IMR-90 (cell line): Measurements from ENCODE around the gene STMN3. TPM values are rescaled to one million over a fixed set of nuclear protein-coding genes. Genes with fewer than 3 reads are reported as not detected.

ENCODE experiments used
- ATAC-seq: fragments of 200-7000 bp; cut with Tn5 transposase; 2 replicates; pipeline ENCODE4 v1.9.1; 2020; ENCODE audit warnings: low read depth, mild to moderate bottlenecking, moderate library complexity
- BruUV-seq: library from RNA; stranded (reverse); fragments of 400-500 nt; replicated peaks from 2 replicates; lab custom pipeline; 2021; lab: Mats Ljungman, UMichigan
- CTCF ChIA-PET: fragments of 300-600 bp; formaldehyde crosslinking; extraction: SDS; loops from one replicate; lab custom pipeline; 2021; ENCODE audit warnings: antibody characterized with exemption; lab: Yijun Ruan, JAX
- POLR2A ChIA-PET: fragments of 300-600 bp; sonication (Branson Sonifier 250); formaldehyde crosslinking; loops from one replicate; lab custom pipeline; 2022; ENCODE audit warnings: antibody characterized with exemption; ENCODE audit not compliant: unreplicated experiment; lab: Charles Lee
- DNase-seq: peaks from one replicate; pipeline ENCODE4 v3.0.0; 2013
- H2AFZ ChIP-seq: replicated peaks from 2 replicates; pipeline ENCODE3; 2013; ENCODE audit warnings: low read length, mild to moderate bottlenecking; ENCODE audit not compliant: poor library complexity
- H2AK5ac ChIP-seq: 2 replicates; pipeline ENCODE4 v1.6.1; 2013; ENCODE audit warnings: low read depth, low read length, inconsistent platforms
- H2AK9ac ChIP-seq: replicated peaks from 2 replicates; pipeline ENCODE3; 2013; ENCODE audit warnings: mild to moderate bottlenecking, low read depth, low read length, moderate library complexity; ENCODE audit not compliant: poor library complexity
- H2BK120ac ChIP-seq: 2 replicates; pipeline ENCODE4 v1.6.1; 2013; ENCODE audit warnings: low read depth, low read length, inconsistent platforms
- H2BK15ac ChIP-seq: 3 replicates; pipeline ENCODE4 v1.6.1; 2013; ENCODE audit warnings: low read depth, low read length, inconsistent platforms
- H2BK20ac ChIP-seq: 2 replicates; pipeline ENCODE4 v1.6.1; 2013; ENCODE audit warnings: low read depth, mild to moderate bottlenecking, inconsistent platforms, low read length, moderate library complexity
- H2BK5ac ChIP-seq: 2 replicates; pipeline ENCODE4 v1.6.1; 2013; ENCODE audit warnings: mild to moderate bottlenecking, low read depth, low read length, inconsistent platforms; ENCODE audit not compliant: poor library complexity, severe bottlenecking
- H3K14ac ChIP-seq: replicated peaks from 2 replicates; pipeline ENCODE4 v1.6.1; 2013; ENCODE audit warnings: low read depth, low read length, inconsistent platforms
- H3K18ac ChIP-seq: 2 replicates; pipeline ENCODE4 v1.6.1; 2013; ENCODE audit warnings: low read depth, low read length, control low read depth
- H3K23ac ChIP-seq: 2 replicates; pipeline ENCODE4 v1.6.1; 2013; ENCODE audit warnings: low read depth, low read length, inconsistent platforms
- H3K27ac ChIP-seq: 2 replicates; pipeline ENCODE4 v1.5.1; 2013; ENCODE audit warnings: mild to moderate bottlenecking, control low read depth, low read length; ENCODE audit not compliant: insufficient read depth
- H3K27me3 ChIP-seq: 2 replicates; pipeline ENCODE4 v1.6.1; 2013; ENCODE audit warnings: low read length; ENCODE audit not compliant: control insufficient read depth, insufficient read depth
- H3K36me3 ChIP-seq: 2 replicates; pipeline ENCODE4 v1.6.1; 2013; ENCODE audit warnings: low read length, mixed read lengths; ENCODE audit not compliant: control insufficient read depth, insufficient read depth
- H3K4ac ChIP-seq: 2 replicates; pipeline ENCODE4 v1.6.1; 2013; ENCODE audit warnings: low read depth, low read length, inconsistent platforms
- H3K4me1 ChIP-seq: 2 replicates; pipeline ENCODE4 v1.6.1; 2013; ENCODE audit warnings: low read length, mixed read lengths; ENCODE audit not compliant: control insufficient read depth, insufficient read depth
- H3K4me2 ChIP-seq: 2 replicates; pipeline ENCODE4 v1.6.1; 2013; ENCODE audit warnings: low read depth, mild to moderate bottlenecking, control low read depth, low read length, moderate library complexity
- H3K4me3 ChIP-seq: 2 replicates; pipeline ENCODE4 v1.5.1; 2013; ENCODE audit warnings: low read depth, mild to moderate bottlenecking, control low read depth, low read length, moderate library complexity; ENCODE audit not compliant: insufficient read depth
- H3K56ac ChIP-seq: 2 replicates; pipeline ENCODE4 v1.6.1; 2013; ENCODE audit warnings: low read length, inconsistent platforms; ENCODE audit not compliant: insufficient read depth; ENCODE audit errors: extremely low read depth
- H3K79me1 ChIP-seq, 2 experiments: 2 replicates each; pipeline ENCODE4 v1.6.1; 2013; ENCODE audit warnings: low read length in 2 of 2, inconsistent platforms in 1 of 2, low read depth in 1 of 2
- H3K9ac ChIP-seq: 2 replicates; pipeline ENCODE4 v1.6.1; 2013; ENCODE audit warnings: low read depth, low read length, control low read depth
- H3K9me1 ChIP-seq: 2 replicates; pipeline ENCODE4 v1.6.1; 2013; ENCODE audit warnings: low read length, inconsistent platforms; ENCODE audit not compliant: insufficient read depth
- H3K9me3 ChIP-seq: 2 replicates; pipeline ENCODE4 v1.6.1; 2013; ENCODE audit warnings: low read length; ENCODE audit not compliant: control insufficient read depth, insufficient read depth
- H4K20me1 ChIP-seq: 2 replicates; pipeline ENCODE4 v1.6.1; 2013; ENCODE audit warnings: low read length, inconsistent platforms; ENCODE audit not compliant: insufficient read depth
- H4K5ac ChIP-seq: 2 replicates; pipeline ENCODE4 v1.6.1; 2013; ENCODE audit warnings: mild to moderate bottlenecking, low read depth, low read length, control low read depth
- H4K8ac ChIP-seq, 2 experiments: 2 replicates each; pipeline ENCODE4 v1.6.1; 2013; ENCODE audit warnings: low read depth in 2 of 2, low read length in 2 of 2, control low read depth in 1 of 2, inconsistent platforms in 1 of 2
- H4K91ac ChIP-seq: 2 replicates; pipeline ENCODE4 v1.6.1; 2013; ENCODE audit warnings: low read depth, low read length, inconsistent platforms; ENCODE audit not compliant: insufficient read depth
- BHLHE40 ChIP-seq: fragments of 150-350 bp; IDR thresholded peaks from 2 replicates; pipeline ENCODE4 v1.6.1; 2016; ENCODE audit warnings: mild to moderate bottlenecking, low read depth, low read length
- CHD1 ChIP-seq: IDR thresholded peaks from 2 replicates; pipeline ENCODE4 v1.6.1; 2012; ENCODE audit warnings: low read depth, low read length, improper control_type of control experiment
- FOS ChIP-seq: fragments of 150-350 bp; IDR thresholded peaks from 2 replicates; pipeline ENCODE4 v1.6.1; 2016; ENCODE audit warnings: low read depth, low read length
- MAFK ChIP-seq: IDR thresholded peaks from 2 replicates; pipeline ENCODE4 v1.6.1; 2012; ENCODE audit warnings: low read depth, low read length, improper control_type of control experiment
- MAZ ChIP-seq: IDR thresholded peaks from 2 replicates; pipeline ENCODE4 v1.6.1; 2012; ENCODE audit warnings: low read depth, mild to moderate bottlenecking, low read length, improper control_type of control experiment, moderate library complexity, borderline replicate concordance
- NFE2L2 ChIP-seq: fragments of 150-350 bp; IDR thresholded peaks from 2 replicates; pipeline ENCODE4 v1.6.1; 2016; ENCODE audit warnings: low read depth, mild to moderate bottlenecking, low read length
- RAD21 ChIP-seq: IDR thresholded peaks from 2 replicates; pipeline ENCODE4 v1.6.1; 2012; ENCODE audit warnings: low read length, improper control_type of control experiment
- RFX5 ChIP-seq: IDR thresholded peaks from 2 replicates; pipeline ENCODE4 v1.8.0; 2012; ENCODE audit warnings: low read depth, mild to moderate bottlenecking, low read length, moderate library complexity
- WGBS, 2 experiments: methylation state at CpG; one replicate each; pipeline versions ENCODE4 v1.1.5 to v1.1.7; 2013; ENCODE audit warnings: missing lambda C conversion rate in 2 of 2; ENCODE audit not compliant: insufficient read length in 1 of 2; ENCODE audit errors: extremely low coverage in 2 of 2; 5-methylcytosine and 5-hydroxymethylcytosine counted together
- dilution Hi-C: fragments of 300-500 bp; cut with HindIII; formaldehyde crosslinking; loops from one replicate; pipeline ENCODE4 v1.14.3; 2018; ENCODE audit warnings: low sequenced_read_pairs; ENCODE audit not compliant: unreplicated experiment
- in situ Hi-C: fragments of 300-500 bp; cut with MboI; formaldehyde crosslinking; loops from 3 replicates; pipeline ENCODE4 v1.14.3; 2019; ENCODE audit warnings: low sequenced_read_pairs, inconsistent platforms, mixed read lengths
- intact Hi-C: fragments of 100-400 bp; cut with micrococcal nuclease; formaldehyde crosslinking; loops from 2 replicates; pipeline ENCODE4 v1.10.0; 2022
- polyA plus RNA-seq, 3 experiments: library from polyadenylated mRNA; depleted of rRNA; stranded (reverse); fragments of >200 nt; gene quantifications; 2 replicates each; pipeline ENCODE4 v1.2.3, GENCODE V29; 2012; ENCODE audit warnings: low replicate concordance in 1 of 3
- total RNA-seq: library from RNA; depleted of rRNA; stranded (reverse); fragments of >200 nt; gene quantifications from 2 replicates; pipeline ENCODE4 v1.2.3, GENCODE V29; 2012

STMN3 gene
- total and polyA plus RNA-seq, 2 of the 4 experiments (the other 2 are of a cell fraction), result 20.3 to 62.3 TPM

- BruUV-seq, result no TSS peak
- no peaks in the 10 kb centered on the region for H3K27me3 ChIP-seq
- dilution Hi-C loops, result no loop called here
Observed at GRCh38 chr20:63643946-63644345, 9.3 kb downstream of the STMN3 start.

More at GRCh38 chr20:63643946-63644345, 9.3 kb downstream of the STMN3 start:
- no peak overlapping the region for H3K23ac ChIP-seq
- no peak overlapping the region for H4K8ac ChIP-seq
- ChIA-PET POLR2A (no interaction called here), CTCF (no interaction called here)
- H3K27ac ChIP-seq, result no peak overlapping the region
- H2AK5ac ChIP-seq, result no peak overlapping the region
- H3K4me1 ChIP-seq, result no peaks in the 10 kb centered on the region
- H3K9me3 ChIP-seq, result no peaks in the 10 kb centered on the region
- H3K9me1 ChIP-seq, result no peaks in the 10 kb centered on the region; the same call in 1 of the 2 replicates
- no peak overlapping the region for H4K91ac ChIP-seq
- no peak overlapping the region for H2BK20ac ChIP-seq
- no peak overlapping the region for H3K18ac ChIP-seq
- no peak overlapping the region for H3K56ac ChIP-seq
- H3K79me1 ChIP-seq, result no peaks in the 10 kb centered on the region; a peak in 1 of 4 replicates
- 88% methylated on average over 6 of the region's 15 CpGs; no CpG with 5 or more reads in 1 of the 2 experiments for WGBS, 2 experiments
- no peak overlapping the region for H4K5ac ChIP-seq
- DNase-seq, result no peak
- H3K4me3 ChIP-seq, result no peak overlapping the region
- no peak overlapping the region for H2AFZ ChIP-seq
- no peak overlapping the region for H2BK15ac ChIP-seq
- no peak overlapping the region for H3K4me2 ChIP-seq
- H2BK120ac ChIP-seq, result no peak overlapping the region
- no peaks in the 10 kb centered on the region for H3K36me3 ChIP-seq
- in situ Hi-C loops, result no loop called here
- no peak overlapping the region for H2BK5ac ChIP-seq
- no peak for ATAC-seq
- no peak overlapping the region for H3K9ac ChIP-seq
- intact Hi-C loops, result no loop called here
- no peak overlapping the region for H2AK9ac ChIP-seq
- no peak overlapping the region for H3K14ac ChIP-seq
- no peak for TF ChIP-seq MAZ
- no peak for TF ChIP-seq MAFK
- no peak for TF ChIP-seq FOS
- TF ChIP-seq RFX5, result no peak
- no peak for TF ChIP-seq RAD21
- TF ChIP-seq BHLHE40, result no peak
- no peak for TF ChIP-seq CHD1
- TF ChIP-seq NFE2L2, result no peak
- peaks cover 3% of the 10 kb centered on the region for H4K20me1 ChIP-seq
- no peak overlapping the region for H3K4ac ChIP-seq
